GM06990 (cell line): ENCODE data around the gene ZBTB11.

ENCODE experiments used
- DNase-seq: peaks from one replicate; pipeline ENCODE4 v3.0.0-alpha.2; 2011; ENCODE audit not compliant: insufficient read length; ENCODE audit errors: extremely low read depth
- H3K27me3 ChIP-seq: replicated peaks from 2 replicates; pipeline ENCODE4 v1.6.0; 2011; ENCODE audit warnings: low read length; ENCODE audit not compliant: control insufficient read depth, insufficient read depth
- H3K36me3 ChIP-seq: 2 replicates; pipeline ENCODE4 v1.5.1; 2011; ENCODE audit warnings: low read length; ENCODE audit not compliant: control insufficient read depth, insufficient read depth
- H3K4me3 ChIP-seq: replicated peaks from 2 replicates; pipeline ENCODE4 v1.5.1; 2011; ENCODE audit warnings: low read depth, mild to moderate bottlenecking, control low read depth, low read length
- CTCF ChIP-seq: IDR thresholded peaks from 2 replicates; pipeline ENCODE4 v1.5.1; 2011; ENCODE audit warnings: low read length, control low read depth, mild to moderate bottlenecking, inconsistent platforms; ENCODE audit not compliant: insufficient read depth, poor library complexity, severe bottlenecking

The ZBTB11 gene

DNA sequence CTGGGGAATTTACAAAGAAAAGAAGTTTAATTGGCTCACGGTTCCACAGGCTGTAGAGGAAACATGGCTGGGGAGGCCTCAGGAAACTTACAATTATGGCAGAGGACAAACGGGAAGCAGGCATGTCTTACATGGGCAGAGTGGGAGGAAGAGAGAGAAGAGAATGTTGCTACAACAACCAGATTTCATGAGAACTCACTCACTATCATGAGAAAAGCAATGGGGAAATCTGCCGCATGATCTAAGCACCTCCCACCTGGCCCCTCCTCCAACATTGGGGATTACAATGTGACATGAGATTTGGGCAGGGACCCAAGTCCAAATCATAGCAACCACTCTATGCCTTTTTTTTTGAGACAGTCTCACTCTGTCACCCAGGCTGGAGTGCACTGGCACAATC lies 74.2 kb downstream of the ZBTB11 start:
- Histone ChIP-seq H3K27me3 (no peaks in the 10 kb centered on the region), H3K4me3 (no peak overlapping the region), H3K36me3 (no peaks in the 10 kb centered on the region)
- TF ChIP-seq CTCF, result no peak
- no peak for DNase-seq
